ENCODE results near the gene RAB30. TPM values are rescaled to one million over a fixed set of nuclear protein-coding genes. Genes with fewer than 3 reads are reported as not detected.

The RAB30 gene
- total RNA-seq, 1 donor, result 25.9 TPM

GRCh38 chr11:83025267-83025704 lies 46.4 kb downstream of the RAB30 start:
- TF ChIP-seq CTCF (IDR thresholded peaks at IDR 0.05; ENCODE audit: insufficient read depth, low read length), result no peak
- no peak overlapping the region for H3K4me3 ChIP-seq (ENCODE audit: low read depth, low read length)
- DNase-seq (ENCODE audit: low read depth), result no peak

GRCh38 chr11:83024270-83024854 lies 47.3 kb downstream of the RAB30 start:
- no peak for TF ChIP-seq CTCF (IDR thresholded peaks at IDR 0.05; ENCODE audit: insufficient read depth, low read length)
- no peak for DNase-seq (ENCODE audit: low read depth)
- H3K4me3 ChIP-seq (ENCODE audit: low read depth, low read length), result no peak overlapping the region

- DNase-seq (ENCODE audit: low read depth), result no peak
- TF ChIP-seq CTCF (IDR thresholded peaks at IDR 0.05; ENCODE audit: insufficient read depth, low read length), result no peak
These were observed 48.3 kb downstream of the RAB30 start for GRCh38 chr11:83023410-83023809.

GRCh38 chr11:83021780-83022125 lies 49.9 kb downstream of the RAB30 start:
- TF ChIP-seq CTCF (IDR thresholded peaks at IDR 0.05; ENCODE audit: insufficient read depth, low read length), result no peak
- DNase-seq (ENCODE audit: low read depth), result no peak

More at GRCh38 chr11:83023410-83023809, 48.3 kb downstream of the RAB30 start:
- H3K4me3 ChIP-seq (ENCODE audit: low read depth, low read length), result no peak overlapping the region

GRCh38 chr11:83020942-83021779 lies 50.5 kb downstream of the RAB30 start:
- TF ChIP-seq CTCF (IDR thresholded peaks at IDR 0.05; ENCODE audit: insufficient read depth, low read length), result no peak
- no peak for DNase-seq (ENCODE audit: low read depth)
- H3K4me3 ChIP-seq (ENCODE audit: low read depth, low read length), result no peak overlapping the region

More at GRCh38 chr11:83021780-83022125, 49.9 kb downstream of the RAB30 start:
- H3K4me3 ChIP-seq (ENCODE audit: low read depth, low read length), result no peak overlapping the region

- H3K4me3 ChIP-seq (ENCODE audit: low read depth, low read length), result no peak overlapping the region
- no peak for TF ChIP-seq CTCF (IDR thresholded peaks at IDR 0.05; ENCODE audit: insufficient read depth, low read length)
- DNase-seq (ENCODE audit: low read depth), result no peak
These were observed 51.7 kb downstream of the RAB30 start for GRCh38 chr11:83019888-83020579.
